ENCODE data around the gene SUPT5H.
A peak's percentile ranks its signal among the peaks of the same experiment; 100 is the strongest.

The SUPT5H gene

GRCh38 chr19:39497701-39497995, 52.3 kb downstream of the SUPT5H start:
- no peak for DNase-seq (ENCODE audit: low read depth)

DNA sequence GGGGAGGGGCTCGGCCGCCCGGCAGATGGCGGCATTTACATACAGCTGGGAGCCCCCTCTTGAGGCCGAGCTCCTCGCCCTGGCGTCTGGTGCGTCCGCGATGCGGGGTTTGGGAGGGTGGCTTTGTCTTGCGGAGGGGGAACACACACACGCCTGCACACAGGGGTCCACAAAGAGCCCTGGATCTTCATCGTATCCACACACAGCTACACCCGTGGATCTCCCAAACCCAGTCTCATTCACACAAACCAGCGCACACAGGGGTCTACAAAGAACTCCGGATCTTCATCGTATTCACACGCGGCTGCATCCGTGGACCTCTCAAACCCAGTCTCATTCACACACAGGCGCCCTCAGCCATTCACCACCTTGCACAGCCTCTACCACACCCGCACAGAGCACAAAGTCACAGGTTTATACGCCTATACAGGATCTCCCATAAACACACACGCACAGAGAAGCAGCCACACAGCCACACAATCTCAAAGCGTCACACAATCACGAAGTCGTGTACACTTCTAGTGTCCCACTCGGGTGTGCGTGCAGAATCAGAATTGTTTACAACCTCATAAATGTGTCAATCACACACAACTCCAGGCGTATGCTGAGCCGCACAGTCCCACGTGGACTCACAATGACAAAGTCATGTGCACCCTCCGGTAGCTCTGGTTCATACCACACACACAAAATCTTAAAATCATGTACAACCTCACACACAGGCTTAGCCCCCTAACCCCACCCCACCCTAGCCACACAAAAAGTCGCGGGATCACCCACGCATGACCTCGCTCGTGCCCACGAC, 52.8 kb downstream of the SUPT5H start:
- no peak for DNase-seq (ENCODE audit: low read depth)

GRCh38 chr19:39498798-39499642, 53.6 kb downstream of the SUPT5H start, which contains the start of gene DLL3:
Gene DLL3 (plus strand): TSS chr19:39498947. CDS start chr19:39498975, 28 bp downstream.
- no peak for DNase-seq (ENCODE audit: low read depth)

- DNase-seq (ENCODE audit: low read depth) = no peak
These were observed 54.5 kb downstream of the SUPT5H start for GRCh38 chr19:39499932-39500331.

DNA sequence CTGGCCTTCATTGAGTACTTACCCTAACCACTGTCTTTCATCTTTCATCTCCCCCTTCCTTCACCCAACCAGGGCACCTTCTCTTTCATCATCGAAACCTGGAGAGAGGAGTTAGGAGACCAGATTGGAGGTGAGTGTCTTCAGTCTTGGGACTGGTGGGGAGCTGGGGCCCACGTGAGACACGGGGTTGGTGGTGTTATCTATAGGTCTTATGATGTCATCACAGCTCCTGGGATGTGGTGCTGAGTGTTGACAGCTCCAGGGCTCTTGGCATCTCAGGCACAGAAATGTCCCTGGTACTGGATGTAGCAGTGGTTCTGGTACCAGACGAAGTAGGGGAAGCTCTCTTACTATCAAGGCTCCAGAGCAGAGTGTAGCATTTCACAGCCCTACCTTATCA, 55.2 kb downstream of the SUPT5H start:
- no peak for DNase-seq (ENCODE audit: low read depth)

GRCh38 chr19:39501340-39501739, 56.0 kb downstream of the SUPT5H start:
- DNase-seq (ENCODE audit: low read depth) = no peak

DNA sequence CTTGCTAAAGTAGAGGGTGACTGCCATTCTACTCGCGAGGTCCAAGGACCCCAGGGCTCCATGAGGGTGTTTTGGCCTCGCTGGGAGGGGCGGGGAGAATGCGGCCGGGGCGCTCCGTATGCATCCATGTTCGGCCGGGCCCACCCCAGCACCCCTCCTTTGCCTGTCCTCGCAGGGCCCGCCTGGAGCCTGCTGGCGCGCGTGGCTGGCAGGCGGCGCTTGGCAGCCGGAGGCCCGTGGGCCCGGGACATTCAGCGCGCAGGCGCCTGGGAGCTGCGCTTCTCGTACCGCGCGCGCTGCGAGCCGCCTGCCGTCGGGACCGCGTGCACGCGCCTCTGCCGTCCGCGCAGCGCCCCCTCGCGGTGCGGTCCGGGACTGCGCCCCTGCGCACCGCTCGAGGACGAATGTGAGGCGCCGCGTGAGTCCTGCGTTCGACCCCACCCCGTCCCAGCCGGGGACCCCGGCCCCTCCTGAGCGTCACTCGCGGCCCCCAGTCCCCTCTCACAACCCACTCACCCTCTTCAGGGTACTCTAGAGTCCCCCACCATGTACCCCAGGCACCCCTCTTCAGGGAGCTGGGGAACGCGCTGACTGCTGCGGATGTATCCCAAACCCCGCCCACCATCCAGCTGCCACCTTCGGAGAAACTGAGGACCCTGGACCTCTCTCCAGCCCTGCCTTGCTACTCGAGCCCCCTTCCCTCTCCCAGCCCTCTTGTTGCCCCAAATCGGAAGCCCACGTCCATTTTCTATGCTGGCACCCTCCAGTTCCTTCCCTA, 57.4 kb downstream of the SUPT5H start:
- peak; percentile 64 for DNase-seq (ENCODE audit: low read depth)

DNA sequence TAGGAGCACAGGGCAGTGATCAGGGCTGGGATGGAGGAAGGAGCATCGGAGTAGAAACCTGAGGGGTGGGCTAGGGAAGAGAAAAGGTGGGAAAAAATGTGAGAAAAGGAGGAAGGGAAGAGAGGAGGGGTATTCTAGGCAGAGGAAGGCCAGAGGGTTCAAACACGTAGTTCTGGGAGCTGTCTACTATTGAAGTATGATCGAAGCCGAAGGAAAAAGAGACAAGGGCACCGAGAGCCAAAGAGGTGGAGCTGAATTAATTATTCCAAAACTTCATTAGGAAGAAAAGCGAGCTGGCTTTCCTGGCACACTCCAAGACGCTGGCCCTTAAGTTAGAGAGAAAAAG, 61.2 kb downstream of the SUPT5H start:
- DNase-seq (ENCODE audit: low read depth) = no peak

GRCh38 chr19:39506944-39507714, 61.7 kb downstream of the SUPT5H start:
- DNase-seq (ENCODE audit: low read depth) = no peak

- no peak for DNase-seq (ENCODE audit: low read depth)
These were observed 62.5 kb downstream of the SUPT5H start for GRCh38 chr19:39507715-39508364.

- DNase-seq (ENCODE audit: low read depth) = no peak
These were observed 63.2 kb downstream of the SUPT5H start for GRCh38 chr19:39508629-39509028.

- DNase-seq (ENCODE audit: low read depth) = no peak
These were observed 63.9 kb downstream of the SUPT5H start for GRCh38 chr19:39509233-39509632.

DNA sequence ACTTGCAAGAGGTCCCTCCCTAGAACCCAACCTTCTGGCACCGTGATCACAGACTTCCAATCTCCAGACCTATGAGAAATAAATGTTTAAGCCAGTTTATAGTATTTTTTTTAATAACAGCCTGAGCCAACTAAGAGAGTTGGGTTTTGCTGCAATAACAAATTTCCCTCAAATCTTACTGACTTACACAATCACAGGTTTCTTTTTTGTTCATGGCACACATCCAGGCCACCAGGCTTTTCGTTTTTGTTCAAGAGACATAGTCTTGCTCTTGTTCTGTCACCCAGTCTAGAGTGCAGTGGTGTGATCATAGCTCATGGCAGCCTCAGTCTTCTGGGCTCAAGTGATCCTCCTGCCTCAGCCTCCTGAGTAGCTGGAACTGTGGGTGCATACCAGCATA, 67.6 kb downstream of the SUPT5H start:
- no peak for DNase-seq (ENCODE audit: low read depth)

- DNase-seq (ENCODE audit: low read depth) = no peak
These were observed 69.6 kb downstream of the SUPT5H start, which contains the start of gene SELENOV for GRCh38 chr19:39514840-39515550. Gene SELENOV (plus strand): TSS chr19:39515139. CDS start chr19:39515213, 74 bp downstream.

GRCh38 chr19:39515551-39516191, 70.3 kb downstream of the SUPT5H start:
- DNase-seq (ENCODE audit: low read depth) = no peak

- no peak for DNase-seq (ENCODE audit: low read depth)
These were observed 70.9 kb downstream of the SUPT5H start for GRCh38 chr19:39516270-39516669.

DNA sequence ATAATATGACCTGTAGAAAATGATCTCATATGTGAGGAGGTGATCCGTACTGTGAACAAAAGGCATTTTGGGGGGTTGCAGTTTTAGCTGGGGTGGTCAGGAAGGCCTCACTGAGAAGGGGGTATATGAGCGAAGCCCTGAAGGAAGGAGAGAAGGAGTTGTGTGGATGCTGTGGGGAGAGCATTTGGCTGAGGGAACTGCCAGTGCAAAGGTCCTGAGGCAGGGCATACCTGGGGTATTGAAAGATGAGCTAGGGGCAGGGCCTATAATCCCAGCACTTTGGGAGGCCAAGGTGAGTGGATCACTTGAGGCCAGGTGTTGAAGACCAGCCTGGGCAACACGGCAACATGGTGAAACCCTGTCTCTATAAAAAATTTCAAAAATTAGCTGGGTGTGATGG, 72.0 kb downstream of the SUPT5H start:
- DNase-seq (ENCODE audit: low read depth) = no peak

GRCh38 chr19:39518458-39518857, 73.1 kb downstream of the SUPT5H start:
- no peak for DNase-seq (ENCODE audit: low read depth)

GRCh38 chr19:39518975-39519374, 73.6 kb downstream of the SUPT5H start:
- DNase-seq (ENCODE audit: low read depth) = no peak
